NCI-H526 treated with DMSO at 0.1 percent for 48 hours (cell line): ENCODE data around the gene SLC22A6.

Experiments used
- DNase-seq: peaks from one replicate; lab custom pipeline; 2025; lab: John Stamatoyannopoulos, UW

The SLC22A6 gene

DNA sequence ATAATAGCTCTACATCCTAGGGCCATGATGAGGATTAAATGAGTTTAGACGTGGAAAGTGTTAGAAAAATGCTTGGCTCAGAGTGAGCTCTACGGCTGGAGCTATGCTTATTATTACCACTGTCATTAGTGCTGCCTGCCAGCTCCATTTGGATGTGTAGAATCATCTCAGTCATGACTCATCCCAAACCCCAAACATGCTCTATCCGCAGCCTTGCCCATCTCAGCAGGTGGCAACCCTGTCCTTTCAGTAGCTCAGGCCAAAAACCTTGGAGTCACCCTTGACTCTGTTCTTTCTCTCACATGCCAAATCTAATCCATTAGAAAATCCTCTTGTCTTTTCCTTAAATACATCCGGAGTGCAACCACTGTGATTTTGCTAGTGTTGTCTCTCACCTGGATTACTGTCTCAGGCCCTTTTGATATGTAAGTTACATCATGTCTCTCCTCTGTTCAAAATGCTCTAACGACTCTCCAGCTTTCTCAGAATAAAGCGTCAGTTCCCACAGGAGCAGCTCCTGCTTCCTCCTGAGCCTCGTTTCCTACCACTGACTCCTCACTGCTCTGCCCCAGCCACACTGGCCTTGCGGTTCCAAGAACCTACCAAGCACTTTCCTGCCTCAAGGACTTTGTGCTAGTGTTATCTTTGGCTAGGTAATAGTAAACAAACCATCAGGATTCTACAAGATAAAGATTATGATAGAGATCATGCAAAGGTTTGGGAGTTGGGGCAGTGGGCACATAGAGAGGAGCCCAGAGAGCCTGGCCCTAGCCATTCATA, 53.1 kb downstream of the SLC22A6 start:
- no peak for DNase-seq

DNA sequence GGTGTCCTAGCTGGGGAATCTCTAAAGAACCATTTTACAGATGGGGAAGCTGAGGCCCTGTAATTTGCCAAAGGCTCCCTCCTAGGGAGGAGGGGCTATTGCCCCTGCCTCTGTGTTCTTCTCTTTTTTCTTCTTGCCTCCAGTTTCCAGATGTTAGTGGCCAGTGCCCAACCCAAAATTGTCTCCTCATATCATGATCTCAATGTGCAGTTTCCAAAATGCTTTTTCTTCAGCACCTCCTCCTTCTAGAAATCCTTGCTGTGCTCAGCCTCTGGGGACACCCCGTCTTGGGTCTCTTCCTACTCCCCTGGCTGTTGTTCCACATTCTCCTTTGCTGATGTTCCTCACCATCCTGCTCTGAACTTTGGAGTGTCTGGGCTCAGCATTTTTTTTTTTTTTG, 54.1 kb downstream of the SLC22A6 start:
- no peak for DNase-seq

DNA sequence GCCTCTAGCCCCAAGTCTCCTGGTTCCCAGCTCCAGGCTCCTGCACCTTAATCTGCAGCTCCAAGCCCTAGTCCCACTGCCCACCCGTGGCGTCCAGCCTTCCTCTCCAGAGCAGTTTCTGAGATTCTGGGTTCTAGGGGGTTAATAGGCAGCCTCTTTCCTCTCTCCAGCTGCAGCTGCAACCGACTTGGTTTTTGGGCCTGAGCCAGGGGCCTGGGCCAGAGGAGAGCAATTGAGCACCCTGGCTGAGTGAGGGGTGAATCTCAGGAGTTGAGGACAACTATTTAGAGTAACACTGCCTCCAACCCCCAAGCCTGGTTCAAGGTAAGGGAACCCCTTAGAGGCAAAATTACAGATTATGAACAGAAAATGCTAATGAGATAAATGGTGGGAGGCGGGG, 54.6 kb downstream of the SLC22A6 start:
- DNase-seq = no peak

DNA sequence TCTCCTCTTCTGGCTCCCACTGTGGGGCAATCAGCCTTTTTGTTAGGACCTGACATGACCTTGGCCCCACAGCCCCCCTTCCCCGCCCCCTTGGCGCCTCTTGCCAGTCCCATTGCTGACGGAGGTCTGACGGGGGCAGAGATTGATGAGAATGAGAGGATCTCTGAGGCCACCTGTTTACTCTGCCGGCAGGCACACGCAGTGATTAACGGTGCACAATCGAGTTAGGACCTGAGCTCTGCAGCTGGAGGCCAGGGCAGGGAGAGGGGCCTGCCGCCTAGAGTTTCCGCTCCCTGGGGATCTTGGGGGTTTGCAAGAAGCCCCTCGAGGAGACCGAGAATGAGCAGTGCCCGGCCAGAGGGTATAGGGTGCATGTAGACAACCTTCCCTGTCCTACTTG, 56.8 kb downstream of the SLC22A6 start:
- DNase-seq = no peak

DNA sequence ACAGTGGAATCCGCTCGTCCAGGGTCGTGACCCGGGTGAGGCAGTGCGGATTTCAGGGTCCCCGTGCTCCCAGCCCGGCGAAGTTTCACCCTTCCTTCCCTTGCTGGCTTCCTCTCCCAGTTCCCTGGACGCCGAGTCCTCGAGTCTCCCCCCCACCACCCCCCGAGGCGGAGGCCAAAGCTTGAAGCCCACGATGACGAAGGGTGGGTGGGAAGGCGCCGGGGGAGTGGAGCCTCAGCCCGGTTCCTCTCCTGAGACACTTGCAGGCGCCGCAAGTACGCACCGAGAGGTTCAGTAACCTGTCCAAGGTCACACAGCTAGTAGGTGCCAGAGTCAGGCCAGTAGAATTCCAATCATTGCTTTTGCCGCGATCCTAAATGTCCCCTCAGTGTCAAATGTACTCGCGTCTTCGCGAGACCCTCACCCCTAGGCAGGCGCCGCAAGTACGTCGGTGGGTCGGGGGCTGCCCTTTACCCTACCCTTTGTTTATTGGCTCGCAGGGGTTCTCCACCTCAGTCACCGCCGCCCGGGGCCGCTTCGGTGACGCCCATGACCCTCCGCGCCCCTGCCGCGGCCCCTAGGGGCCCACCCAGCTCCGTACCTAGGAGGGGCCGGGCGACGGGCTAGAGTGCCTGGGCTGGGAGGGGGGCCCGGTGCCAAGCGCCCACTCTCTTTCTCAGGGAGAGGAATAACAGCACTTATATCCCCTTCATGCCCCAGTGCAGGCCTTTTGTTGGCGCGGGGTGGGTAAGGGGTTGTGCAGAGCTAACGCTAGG, 57.9 kb downstream of the SLC22A6 start:
- DNase-seq = no peak
